ENCODE data around the gene ABHD1. TPM values are rescaled to one million over a fixed set of nuclear protein-coding genes. Genes with fewer than 3 reads are reported as not detected.

The ABHD1 gene
- total RNA-seq, 1 experiment from 2014 or later: 0.18 TPM

DNA sequence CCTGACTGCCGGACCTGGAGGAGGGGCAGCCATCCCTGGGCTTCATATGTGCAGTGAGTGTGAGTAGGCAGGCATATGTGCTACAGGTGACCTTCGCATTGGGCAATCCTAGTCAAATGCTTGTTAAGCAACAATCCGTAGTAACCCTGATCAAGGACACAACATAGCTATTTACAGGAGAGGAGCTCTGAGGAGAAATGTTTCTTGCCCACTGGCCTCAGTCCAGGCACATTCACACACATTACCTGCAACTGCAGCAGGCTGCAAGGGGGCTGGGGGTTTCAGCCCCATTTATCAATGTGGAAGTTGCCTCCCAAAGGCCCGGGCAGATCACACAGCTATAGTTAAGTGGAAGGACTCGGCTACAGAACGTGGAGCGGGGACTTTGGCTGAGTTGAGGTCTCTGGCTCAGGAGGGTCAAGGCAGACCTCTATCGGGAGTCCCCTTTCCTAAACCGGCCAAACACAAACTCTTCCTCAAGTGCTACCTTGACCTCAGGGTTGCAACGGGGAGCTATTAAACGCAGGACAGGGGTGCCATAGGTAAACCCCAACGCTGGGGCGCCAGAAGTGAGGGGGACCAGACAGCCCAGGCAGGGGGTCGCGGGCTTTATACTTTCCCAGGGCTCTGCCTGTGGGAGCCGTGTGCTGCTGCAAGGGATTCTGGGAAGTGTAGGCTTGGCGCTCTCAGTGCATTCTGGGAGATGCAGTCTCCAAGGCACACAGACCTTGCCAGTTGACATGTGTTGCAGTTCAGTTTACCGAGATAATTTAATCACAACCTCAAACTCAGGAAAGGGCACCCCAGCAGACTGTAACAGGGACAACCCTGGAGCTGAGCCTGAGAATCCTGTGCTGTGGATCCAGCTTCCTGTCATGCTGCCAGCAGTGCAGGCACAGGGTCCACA lies 27.6 kb upstream of the ABHD1 start:
- Mint-ChIP-seq H3K4me3 (ENCODE audit: unreplicated experiment) (peak overlapping the region; percentile 64), H3K9me3 (ENCODE audit: unreplicated experiment) (no peaks in the 10 kb centered on the region), H3K36me3 (ENCODE audit: insufficient read depth, unreplicated experiment) (no peaks in the 10 kb centered on the region), H3K27me3 (ENCODE audit: insufficient read depth, unreplicated experiment) (no peaks in the 10 kb centered on the region), H3K27ac (ENCODE audit: unreplicated experiment) (peak overlapping the region; percentile 71), H3K4me1 (ENCODE audit: low read depth, unreplicated experiment) (peaks cover 11% of the 10 kb centered on the region)
- TF ChIP-seq, protein P1, sequence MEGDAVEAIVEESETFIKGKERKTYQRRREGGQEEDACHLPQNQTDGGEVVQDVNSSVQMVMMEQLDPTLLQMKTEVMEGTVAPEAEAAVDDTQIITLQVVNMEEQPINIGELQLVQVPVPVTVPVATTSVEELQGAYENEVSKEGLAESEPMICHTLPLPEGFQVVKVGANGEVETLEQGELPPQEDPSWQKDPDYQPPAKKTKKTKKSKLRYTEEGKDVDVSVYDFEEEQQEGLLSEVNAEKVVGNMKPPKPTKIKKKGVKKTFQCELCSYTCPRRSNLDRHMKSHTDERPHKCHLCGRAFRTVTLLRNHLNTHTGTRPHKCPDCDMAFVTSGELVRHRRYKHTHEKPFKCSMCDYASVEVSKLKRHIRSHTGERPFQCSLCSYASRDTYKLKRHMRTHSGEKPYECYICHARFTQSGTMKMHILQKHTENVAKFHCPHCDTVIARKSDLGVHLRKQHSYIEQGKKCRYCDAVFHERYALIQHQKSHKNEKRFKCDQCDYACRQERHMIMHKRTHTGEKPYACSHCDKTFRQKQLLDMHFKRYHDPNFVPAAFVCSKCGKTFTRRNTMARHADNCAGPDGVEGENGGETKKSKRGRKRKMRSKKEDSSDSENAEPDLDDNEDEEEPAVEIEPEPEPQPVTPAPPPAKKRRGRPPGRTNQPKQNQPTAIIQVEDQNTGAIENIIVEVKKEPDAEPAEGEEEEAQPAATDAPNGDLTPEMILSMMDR (IDR thresholded peaks at IDR 0.05; ENCODE audit: insufficient read depth in 1 of 2, low read depth in 1 of 2, low read length in 1 of 2, severe bottlenecking in 1 of 2, unreplicated experiment in 1 of 2): no peak
- ChIA-PET POLR2A (interaction anchor here (0.6 kb wide), 1 partner anchor 9 kb away, joined by 4 read pairs; no protein-coding TSS in a partner anchor), CTCF (interaction anchor here (0.9 to 5.6 kb wide), 5 partner anchors 9 to 183 kb away, joined by 3 to 43 read pairs (median 4); partner anchors contain the start of gene KHK)
- peak; percentile 66 for DNase-seq
- Histone ChIP-seq H3K4me1 (peaks cover 30% of the 10 kb centered on the region), H3K9me3 (no peaks in the 10 kb centered on the region), H3K27me3 (replicated peaks; ENCODE audit: control insufficient read depth, insufficient read depth, low read length) (no peaks in the 10 kb centered on the region), H3K36me3 (ENCODE audit: control insufficient read depth, insufficient read depth, low read length) (no peaks in the 10 kb centered on the region), H3K4me3 (ENCODE audit: low read depth, low read length) (peak overlapping the region; percentile 0; the same call in 1 of the 2 replicates)
- intact Hi-C loops (cut with micrococcal nuclease; ENCODE audit: unreplicated experiment): loop anchor here (5.0 to 10.0 kb wide), 2 partner anchors 116 to 189 kb away; partner anchors contain the start of genes ATRAID, SLC5A6 and TRIM54
- no TSS peak for BruUV-seq (replicated peaks)

DNA sequence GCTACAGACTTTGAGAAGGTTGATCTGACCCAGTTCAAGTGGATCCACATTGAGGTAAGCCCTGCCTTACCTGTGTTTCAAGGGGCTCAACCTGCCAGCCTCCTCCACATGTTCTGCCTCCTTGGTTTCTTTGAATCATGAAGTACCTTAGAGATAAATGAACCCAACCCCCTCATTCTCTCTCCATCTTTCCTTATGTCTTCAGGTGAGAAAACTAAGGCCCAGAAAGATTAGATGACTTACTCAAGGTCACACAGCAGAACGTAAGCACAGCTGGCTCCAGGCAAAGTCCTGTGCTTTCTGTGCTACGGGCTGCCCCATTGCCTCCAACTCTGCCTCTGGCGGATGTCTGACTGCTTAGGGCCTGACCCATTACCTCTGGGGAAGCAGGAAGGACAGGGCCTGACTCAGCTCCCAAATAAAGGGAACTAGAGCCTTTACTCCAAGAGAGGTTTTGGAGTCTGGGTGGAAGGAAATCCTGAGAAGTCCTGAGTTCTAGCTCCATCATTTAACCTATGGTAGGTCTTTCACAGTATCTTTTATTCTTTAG lies 26.8 kb upstream of the ABHD1 start:
- H3K9me3 ChIP-seq: no peaks in the 10 kb centered on the region
- DNase-seq: no peak
- peaks cover 11% of the 10 kb centered on the region for H3K4me1 Mint-ChIP-seq (ENCODE audit: low read depth, unreplicated experiment)
- H3K36me3 Mint-ChIP-seq (ENCODE audit: insufficient read depth, unreplicated experiment): no peaks in the 10 kb centered on the region
- intact Hi-C loops (cut with micrococcal nuclease; ENCODE audit: unreplicated experiment): loop anchor here (5.0 to 10.0 kb wide), 2 partner anchors 115 to 188 kb away; partner anchors contain the start of genes ATRAID, SLC5A6 and TRIM54
- no peaks in the 10 kb centered on the region for H3K27me3 Mint-ChIP-seq (ENCODE audit: insufficient read depth, unreplicated experiment)
- no peaks in the 10 kb centered on the region for H3K27me3 ChIP-seq (replicated peaks; ENCODE audit: control insufficient read depth, insufficient read depth, low read length)
- no peaks in the 10 kb centered on the region for H3K9me3 Mint-ChIP-seq (ENCODE audit: unreplicated experiment)
- no peaks in the 10 kb centered on the region for H3K36me3 ChIP-seq (ENCODE audit: control insufficient read depth, insufficient read depth, low read length)
- POLR2A ChIA-PET: no interaction called here
- peaks cover 30% of the 10 kb centered on the region for H3K4me1 ChIP-seq
- TF ChIP-seq, protein P1 (IDR thresholded peaks at IDR 0.05; ENCODE audit: insufficient read depth in 1 of 2, low read depth in 1 of 2, low read length in 1 of 2, severe bottlenecking in 1 of 2, unreplicated experiment in 1 of 2): no peak
- CTCF ChIA-PET: interaction anchor here (0.6 to 5.6 kb wide), 4 partner anchors 8 to 96 kb away, joined by 3 to 43 read pairs (median 4); partner anchors contain the start of gene KHK
- BruUV-seq (replicated peaks): no TSS peak
- no peak overlapping the region for H3K27ac Mint-ChIP-seq (ENCODE audit: unreplicated experiment)
- H3K4me3 Mint-ChIP-seq (ENCODE audit: unreplicated experiment): no peak overlapping the region
- no peak overlapping the region for H3K4me3 ChIP-seq (ENCODE audit: low read depth, low read length)

DNA sequence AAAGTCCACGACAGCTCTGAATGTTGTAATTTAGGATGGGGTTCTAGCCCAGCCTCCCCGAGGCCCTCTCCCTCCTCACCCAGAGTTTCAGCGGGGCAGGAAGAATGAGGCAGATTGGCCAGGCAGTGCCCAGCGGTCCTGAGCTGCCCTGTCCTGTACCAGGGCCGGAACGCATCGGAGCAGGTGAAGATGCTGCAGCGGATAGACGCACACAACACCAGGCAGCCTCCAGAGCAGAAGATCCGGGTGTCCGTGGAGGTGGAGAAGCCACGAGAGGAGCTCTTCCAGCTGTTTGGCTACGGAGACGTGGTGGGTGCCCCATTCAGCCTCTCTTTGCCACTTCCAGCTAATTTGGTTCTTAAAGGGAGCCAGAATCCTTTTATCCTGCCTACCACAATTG lies 26.3 kb upstream of the ABHD1 start:
- ChIA-PET CTCF (interaction anchor here (0.6 to 5.6 kb wide), 4 partner anchors 8 to 95 kb away, joined by 3 to 43 read pairs (median 4); partner anchors contain the start of gene KHK), POLR2A (no interaction called here)
- Mint-ChIP-seq H3K27ac (ENCODE audit: unreplicated experiment) (no peak overlapping the region), H3K4me1 (ENCODE audit: low read depth, unreplicated experiment) (peaks cover 11% of the 10 kb centered on the region), H3K36me3 (ENCODE audit: insufficient read depth, unreplicated experiment) (no peaks in the 10 kb centered on the region), H3K4me3 (ENCODE audit: unreplicated experiment) (no peak overlapping the region), H3K9me3 (ENCODE audit: unreplicated experiment) (no peaks in the 10 kb centered on the region), H3K27me3 (ENCODE audit: insufficient read depth, unreplicated experiment) (no peaks in the 10 kb centered on the region)
- Histone ChIP-seq H3K9me3 (no peaks in the 10 kb centered on the region), H3K36me3 (ENCODE audit: control insufficient read depth, insufficient read depth, low read length) (no peaks in the 10 kb centered on the region), H3K4me1 (peaks cover 28% of the 10 kb centered on the region), H3K27me3 (replicated peaks; ENCODE audit: control insufficient read depth, insufficient read depth, low read length) (no peaks in the 10 kb centered on the region), H3K4me3 (ENCODE audit: low read depth, low read length) (no peak overlapping the region)
- intact Hi-C loops (cut with micrococcal nuclease; ENCODE audit: unreplicated experiment): loop anchor here (5.0 to 10.0 kb wide), 2 partner anchors 115 to 187 kb away; partner anchors contain the start of genes ATRAID, SLC5A6 and TRIM54
- TF ChIP-seq, protein P1 (IDR thresholded peaks at IDR 0.05; ENCODE audit: insufficient read depth in 1 of 2, low read depth in 1 of 2, low read length in 1 of 2, severe bottlenecking in 1 of 2, unreplicated experiment in 1 of 2): no peak
- no TSS peak for BruUV-seq (replicated peaks)
- DNase-seq: no peak

Measured in Caco-2 (cell line).